Upper lobe of left lung (tissue), 6 donors: ENCODE measurements around the gene EXOC4. TPM values are rescaled to one million over a fixed set of nuclear protein-coding genes. Genes with fewer than 3 reads are reported as not detected.
"Not testable (repeated sequence)": the region's sequence is repeated elsewhere in the genome, so short reads cannot be mapped to it uniquely, and the experiment has no call there.

Source experiments
- ATAC-seq, 2 donors: fragments of 200-7000 bp; cut with Tn5 transposase; one replicate each; pipeline ENCODE4 v1.9.1; 2022; ENCODE audit warnings: mild to moderate bottlenecking in 2 of 2, moderate library complexity in 2 of 2; ENCODE audit not compliant: low FRiP score in 2 of 2
- DNase-seq, 2 donors: peaks; one replicate each; pipeline ENCODE4 v3.0.0-alpha.2; 2019 to 2020
- H3K27ac ChIP-seq, 4 donors: fragments of 200-600 bp; sonication (generic); one replicate each; pipeline ENCODE4 v1.5.1; 2016 to 2019
- H3K27me3 ChIP-seq, 4 donors: fragments of 200-600 bp; sonication (generic); one replicate each; pipeline ENCODE4 v1.5.1; 2017 to 2019
- H3K36me3 ChIP-seq, 4 donors: fragments of 200-600 bp; sonication (generic); one replicate each; pipeline ENCODE4 v1.5.1; 2016 to 2019
- H3K4me1 ChIP-seq, 4 donors: fragments of 200-600 bp; sonication (generic); one replicate each; pipeline ENCODE4 v1.5.1; 2018 to 2019
- H3K4me3 ChIP-seq, 4 donors: fragments of 200-600 bp; sonication (generic); one replicate each; pipeline ENCODE4 v1.5.1; 2017 to 2019; ENCODE audit warnings: mild to moderate bottlenecking in 2 of 4, moderate library complexity in 1 of 4
- H3K9me3 ChIP-seq, 4 donors: fragments of 200-600 bp; sonication (generic); one replicate each; pipeline ENCODE4 v1.5.1; 2018 to 2019
- CTCF ChIP-seq, 6 experiments: fragments of 450-650 bp in 4 of 6; fragments of 200-600 bp in 2 of 6; sonication (generic) in 2 of 6; IDR thresholded peaks; one replicate each; pipeline ENCODE4 v1.5.1; 2016 to 2019; ENCODE audit warnings: antibody characterized with exemption in 6 of 6
- EP300 ChIP-seq, 4 donors: sonication (generic); formaldehyde crosslinking; IDR thresholded peaks; one replicate each; pipeline ENCODE4 v1.5.1; 2017; ENCODE audit warnings: antibody characterized with exemption in 4 of 4, control low read depth in 2 of 4
- POLR2A ChIP-seq, 4 donors: fragments of 450-650 bp; IDR thresholded peaks; one replicate each; pipeline ENCODE4 v1.5.1; 2016 to 2017; ENCODE audit warnings: antibody characterized with exemption in 4 of 4, mild to moderate bottlenecking in 2 of 4
- POLR2AphosphoS5 ChIP-seq, 2 donors: sonication (generic); formaldehyde crosslinking; IDR thresholded peaks; one replicate each; pipeline ENCODE4 v1.5.1; 2017; ENCODE audit warnings: antibody characterized with exemption in 2 of 2
- WGBS, 2 donors: methylation state at CpG; one replicate each; pipeline ENCODE4 v1.1.5; 2017 to 2018; 5-methylcytosine and 5-hydroxymethylcytosine counted together
- total RNA-seq, 6 donors: library from RNA; depleted of rRNA in 4 of 6; stranded (reverse); fragments of >200 nt in 4 of 6; gene quantifications; one replicate each; pipeline versions ENCODE4 v1.1.0 to v1.2.1, GENCODE V29; 2016 to 2021
- donor health status: DM: no; HTN: no; CAD: no; lungs with moderate emphysema.
- donor health status: DM: no; HTN: yes; CAD: no; lungs with severe emphysema.

Gene EXOC4
- total RNA-seq, 6 donors from 2014 or later: 56.3 to 325 (median 99.4) TPM

DNA sequence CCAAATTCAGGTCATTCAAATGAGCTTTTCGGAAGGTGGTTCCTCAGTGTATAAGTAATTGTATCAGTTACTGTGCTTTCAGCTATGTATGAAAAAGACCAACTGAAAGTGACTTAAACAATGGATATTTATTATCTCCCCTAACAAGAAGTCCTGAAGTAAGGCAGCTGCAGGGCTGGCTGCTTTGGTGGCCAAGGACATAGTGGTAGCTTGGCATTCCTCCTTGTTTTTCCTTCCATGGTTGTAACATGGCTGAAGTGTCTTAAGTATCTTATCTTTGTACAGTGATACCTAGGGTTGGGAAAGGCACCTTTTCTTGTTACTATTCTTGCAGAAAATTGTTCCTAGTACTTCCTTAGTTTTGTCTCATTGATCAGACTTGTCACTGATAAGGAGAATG, 21.4 kb downstream of the EXOC4 start:
- 93 to 96% methylated on average over 1 of the region's 1 CpG for WGBS, 2 donors
- Histone ChIP-seq H3K9me3 (no peaks in the 10 kb centered on the region), H3K4me3 (no peak overlapping the region), H3K4me1 (no peaks in the 10 kb centered on the region), H3K36me3 (peaks cover 0 to 29% (median 6%) of the 10 kb centered on the region in 4 donors), H3K27me3 (no peaks in the 10 kb centered on the region), H3K27ac (no peak overlapping the region)
- TF ChIP-seq POLR2A (IDR thresholded peaks at IDR 0.05) (no peak), POLR2AphosphoS5 (IDR thresholded peaks at IDR 0.05) (no peak), CTCF (IDR thresholded peaks at IDR 0.05) (no peak), EP300 (IDR thresholded peaks at IDR 0.05) (no peak)
- DNase-seq (no peak), ATAC-seq (no peak)

GRCh38 chr7:133275008-133275407, 22.1 kb downstream of the EXOC4 start:
- 96 to 98% methylated on average over 8 of the region's 8 CpGs for WGBS, 2 donors
- no peak overlapping the region for H3K4me3 ChIP-seq
- no peaks in the 10 kb centered on the region for H3K9me3 ChIP-seq
- DNase-seq (no peak), ATAC-seq (no peak)
- H3K27ac ChIP-seq: no peak overlapping the region
- no peaks in the 10 kb centered on the region for H3K4me1 ChIP-seq
- H3K27me3 ChIP-seq: no peaks in the 10 kb centered on the region
- TF ChIP-seq EP300 (IDR thresholded peaks at IDR 0.05): no peak
- peaks cover 0 to 32% (median 6%) of the 10 kb centered on the region in 4 donors for H3K36me3 ChIP-seq

DNA sequence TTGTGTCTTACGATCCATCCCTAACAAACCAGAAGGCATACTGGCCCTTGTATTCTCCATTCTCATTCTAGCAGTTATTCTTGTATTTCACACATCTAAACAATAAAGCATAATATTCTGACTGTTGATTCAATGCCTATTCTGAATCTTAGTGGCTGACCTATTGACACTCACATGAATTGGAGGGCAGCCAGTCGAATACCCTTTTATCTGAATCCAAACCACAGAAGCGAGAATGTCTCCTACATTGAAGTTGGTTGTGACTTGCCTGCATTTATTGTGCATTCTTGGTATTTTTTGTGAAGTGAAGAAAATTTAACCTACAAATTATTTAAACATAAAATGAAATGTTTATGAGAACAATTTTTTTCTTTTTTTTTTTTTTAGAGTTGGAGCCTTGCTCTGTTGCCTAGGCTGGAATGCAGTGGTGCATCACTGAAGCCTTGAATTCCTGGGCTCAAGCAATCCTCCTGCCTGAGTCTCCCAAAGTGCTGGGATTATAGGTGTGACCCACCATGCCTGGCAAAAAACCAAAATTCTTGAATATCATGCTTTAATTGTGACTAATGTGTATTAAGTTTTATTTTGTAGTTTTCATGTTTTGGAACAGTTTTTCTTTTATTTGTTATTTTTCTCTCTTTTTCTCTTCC, 22.7 kb downstream of the EXOC4 start:
- Histone ChIP-seq H3K27me3 (no peaks in the 10 kb centered on the region), H3K4me3 (no peak overlapping the region), H3K4me1 (no peaks in the 10 kb centered on the region), H3K9me3 (no peaks in the 10 kb centered on the region), H3K27ac (no peak overlapping the region), H3K36me3 (peaks cover 0 to 32% (median 6%) of the 10 kb centered on the region in 4 donors)
- WGBS, 2 donors: 84 to 88% methylated on average over 3 of the region's 3 CpGs
- DNase-seq (no peak), ATAC-seq (no peak)
- no peak for TF ChIP-seq POLR2A (IDR thresholded peaks at IDR 0.05)
- TF ChIP-seq POLR2AphosphoS5 (IDR thresholded peaks at IDR 0.05): no peak
- TF ChIP-seq CTCF (IDR thresholded peaks at IDR 0.05): no peak
- no peak for TF ChIP-seq EP300 (IDR thresholded peaks at IDR 0.05)

GRCh38 chr7:133278975-133279374, 26.1 kb downstream of the EXOC4 start:
- ATAC-seq: not testable (repeated sequence)
- peaks cover 0 to 32% (median 6%) of the 10 kb centered on the region in 4 donors for H3K36me3 ChIP-seq

DNA sequence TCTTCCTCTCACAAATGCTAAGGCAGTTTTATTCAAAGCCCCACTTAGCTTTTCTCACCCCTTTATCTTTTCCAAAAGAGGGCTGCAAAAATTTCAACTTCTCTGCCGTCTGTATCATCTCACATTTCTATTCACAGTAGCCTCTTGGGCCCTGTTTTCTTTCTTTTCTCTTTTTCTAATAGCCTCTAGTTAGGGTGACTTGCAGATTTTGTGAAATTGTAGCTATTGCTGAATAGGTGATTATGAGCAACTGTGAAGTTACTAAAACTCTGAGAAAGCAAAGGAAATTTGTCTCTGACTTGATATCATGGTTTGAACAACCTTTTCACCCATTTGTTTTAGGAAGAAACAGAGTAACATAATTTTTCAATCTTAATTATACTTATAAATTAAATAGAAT, 29.2 kb downstream of the EXOC4 start:
- Histone ChIP-seq H3K27me3 (no peaks in the 10 kb centered on the region), H3K36me3 (peaks cover 0 to 13% (median under 1%) of the 10 kb centered on the region in 4 donors), H3K4me1 (no peaks in the 10 kb centered on the region), H3K9me3 (no peaks in the 10 kb centered on the region), H3K4me3 (no peak overlapping the region), H3K27ac (no peak overlapping the region)
- TF ChIP-seq POLR2A (IDR thresholded peaks at IDR 0.05) (no peak), POLR2AphosphoS5 (IDR thresholded peaks at IDR 0.05) (no peak), CTCF (IDR thresholded peaks at IDR 0.05) (no peak), EP300 (IDR thresholded peaks at IDR 0.05) (no peak)
- WGBS, 2 donors: 94% methylated on average over 1 of the region's 1 CpG
- ATAC-seq (no peak), DNase-seq (no peak)

More at GRCh38 chr7:133278975-133279374, 26.1 kb downstream of the EXOC4 start:
- not testable (repeated sequence) for H3K4me1 ChIP-seq, H3K4me3 ChIP-seq, H3K27ac ChIP-seq, DNase-seq, H3K9me3 ChIP-seq, H3K27me3 ChIP-seq
- WGBS, 2 donors: 98 to 100% methylated on average over 3 of the region's 3 CpGs

- no peak overlapping the region for H3K4me3 ChIP-seq
- TF ChIP-seq EP300 (IDR thresholded peaks at IDR 0.05) (no peak), CTCF (IDR thresholded peaks at IDR 0.05) (no peak), POLR2AphosphoS5 (IDR thresholded peaks at IDR 0.05) (no peak), POLR2A (IDR thresholded peaks at IDR 0.05) (no peak)
- H3K27me3 ChIP-seq: no peaks in the 10 kb centered on the region
- no peaks in the 10 kb centered on the region for H3K4me1 ChIP-seq
- 88 to 94% methylated on average over 2 of the region's 2 CpGs for WGBS, 2 donors
- peaks cover 0 to 8% (median 1%) of the 10 kb centered on the region in 4 donors for H3K36me3 ChIP-seq
- DNase-seq: no peak
- H3K9me3 ChIP-seq: no peaks in the 10 kb centered on the region
- ATAC-seq: no peak
- no peak overlapping the region for H3K27ac ChIP-seq
These were observed 31.2 kb downstream of the EXOC4 start for GRCh38 chr7:133284092-133284491.
